ENCODE data around the gene TMEM106A.
"Not testable (repeated sequence)": the region's sequence is repeated elsewhere in the genome, so short reads cannot be mapped to it uniquely, and the experiment has no call there.

Gene TMEM106A

GRCh38 chr17:43215341-43215740 lies 3.7 kb downstream of the TMEM106A start:
- DNase-seq (ENCODE audit: low spot score), result no peak

GRCh38 chr17:43216369-43216761 lies 4.7 kb downstream of the TMEM106A start:
- no peak for DNase-seq (ENCODE audit: low spot score)

- no peak for DNase-seq (ENCODE audit: low spot score)
These were observed 5.3 kb downstream of the TMEM106A start for GRCh38 chr17:43216762-43217613.

GRCh38 chr17:43217614-43218087 lies 6.0 kb downstream of the TMEM106A start:
- no peak for DNase-seq (ENCODE audit: low spot score)

- no peak for DNase-seq (ENCODE audit: low spot score)
These were observed 7.3 kb downstream of the TMEM106A start for GRCh38 chr17:43219001-43219400.

- no peak for DNase-seq (ENCODE audit: low spot score)
These were observed 8.2 kb downstream of the TMEM106A start for GRCh38 chr17:43219746-43220380.

- no peak for DNase-seq (ENCODE audit: low spot score)
These were observed 8.9 kb downstream of the TMEM106A start for GRCh38 chr17:43220511-43221125.

- no peak for DNase-seq (ENCODE audit: low spot score)
These were observed 12.6 kb downstream of the TMEM106A start for GRCh38 chr17:43224146-43224705.

- no peak for DNase-seq (ENCODE audit: low spot score)
These were observed 14.7 kb downstream of the TMEM106A start for GRCh38 chr17:43226393-43226792.

- not testable (repeated sequence) for DNase-seq (ENCODE audit: low spot score)
These were observed 16.5 kb downstream of the TMEM106A start, which contains the start of gene CCDC200 for GRCh38 chr17:43228020-43228782. TSS of gene CCDC200 (minus strand) at chr17:43228623. CDS start at chr17:43228554, 69 bp downstream.

GRCh38 chr17:43231205-43232020 lies 19.7 kb downstream of the TMEM106A start:
- not testable (repeated sequence) for DNase-seq (ENCODE audit: low spot score)

- DNase-seq (ENCODE audit: low spot score), result not testable (repeated sequence)
These were observed 20.5 kb downstream of the TMEM106A start for GRCh38 chr17:43232021-43232699.

GRCh38 chr17:43233263-43233662 lies 21.6 kb downstream of the TMEM106A start:
- not testable (repeated sequence) for DNase-seq (ENCODE audit: low spot score)

GRCh38 chr17:43233877-43234276 lies 22.2 kb downstream of the TMEM106A start, which contains the start of gene RNU2-1:
TSS of gene RNU2-1 (minus strand) at chr17:43233977.
- not testable (repeated sequence) for DNase-seq (ENCODE audit: low spot score)

GRCh38 chr17:43239597-43239996 lies 27.9 kb downstream of the TMEM106A start:
- not testable (repeated sequence) for DNase-seq (ENCODE audit: low spot score)

GRCh38 chr17:43240596-43241352 lies 29.1 kb downstream of the TMEM106A start:
- not testable (repeated sequence) for DNase-seq (ENCODE audit: low spot score)

- DNase-seq (ENCODE audit: low spot score), result not testable (repeated sequence)
These were observed 34.8 kb downstream of the TMEM106A start for GRCh38 chr17:43246456-43246855.
